Activated CD4-positive, CD25-positive, alpha-beta regulatory T cell (primary cell): Measurements from ENCODE around the gene TCP11L2.

Experiments used
- DNase-seq, 4 experiments: peaks; one replicate each; lab custom pipeline; 2025; lab: John Stamatoyannopoulos, UW

Gene TCP11L2

DNA sequence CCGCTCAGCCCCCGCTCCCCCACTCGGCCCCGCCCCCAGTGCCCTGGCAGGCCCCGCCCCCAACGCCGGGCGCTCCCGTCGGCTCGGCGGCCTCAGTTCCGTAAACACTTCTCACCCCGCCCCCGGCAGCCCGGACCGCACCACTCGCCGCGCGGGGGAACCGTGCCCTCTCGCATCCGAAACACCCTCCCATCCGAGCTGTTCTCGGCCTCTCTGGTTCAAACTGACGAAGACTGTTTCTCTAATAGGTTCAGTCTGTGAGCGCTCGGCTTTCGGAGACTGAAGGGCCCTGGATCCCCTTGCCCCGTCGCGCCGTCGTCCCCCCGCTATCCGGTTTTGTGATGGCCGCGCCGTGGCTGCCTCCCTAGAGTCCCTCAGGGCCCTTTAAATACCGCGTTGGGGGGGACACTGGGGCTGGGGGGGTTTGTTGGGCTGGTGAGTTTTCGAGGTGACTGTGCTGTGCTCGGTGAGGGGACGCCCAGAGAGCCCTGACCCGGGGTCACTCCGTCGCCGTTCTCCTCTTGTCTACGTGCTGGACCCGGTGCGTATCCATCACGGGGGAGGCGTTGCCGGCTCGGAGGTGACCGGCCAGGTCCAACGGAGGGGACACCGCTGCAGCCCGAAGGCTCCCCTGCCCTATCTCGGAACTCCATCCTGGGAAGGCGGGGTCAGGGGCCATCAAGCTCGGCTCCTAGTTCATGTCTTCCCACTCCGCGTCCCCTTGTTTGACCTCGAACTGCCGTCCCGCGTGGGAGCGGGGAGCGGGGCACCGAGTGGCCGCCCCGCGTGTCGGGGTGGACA lies at the start of gene TCP11L2:
Gene TCP11L2 (plus strand): TSS at position 333 of the 801 bp plus-strand sequence. CDS start 8,343 bp downstream, outside the sequence.
- DNase-seq = peak; percentile 80 to 89 (median 84)

GRCh38 chr12:106254724-106255123 lies 47.8 kb upstream of the TCP11L2 start:
- no peak for DNase-seq

GRCh38 chr12:106255493-106255892 lies 47.0 kb upstream of the TCP11L2 start:
- no peak for DNase-seq

DNA sequence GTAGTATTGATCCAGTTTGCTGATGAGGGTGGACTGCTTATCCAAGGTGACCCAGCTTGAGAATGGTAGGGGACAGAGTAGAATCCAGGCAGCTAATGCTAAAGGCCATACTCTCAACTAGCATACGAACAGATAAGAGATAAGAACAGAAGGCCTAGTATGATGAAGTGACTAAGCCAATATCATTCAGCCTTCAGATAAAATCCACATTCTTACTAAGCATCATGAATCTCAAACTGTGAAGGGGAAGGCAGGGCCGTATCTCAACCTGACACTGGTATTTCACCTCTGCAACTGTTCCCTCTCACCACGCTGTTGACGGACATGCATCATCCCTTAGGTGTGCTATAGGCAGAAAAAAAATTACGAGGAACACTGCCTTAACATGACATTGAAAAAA lies 46.6 kb upstream of the TCP11L2 start:
- DNase-seq = no peak

DNA sequence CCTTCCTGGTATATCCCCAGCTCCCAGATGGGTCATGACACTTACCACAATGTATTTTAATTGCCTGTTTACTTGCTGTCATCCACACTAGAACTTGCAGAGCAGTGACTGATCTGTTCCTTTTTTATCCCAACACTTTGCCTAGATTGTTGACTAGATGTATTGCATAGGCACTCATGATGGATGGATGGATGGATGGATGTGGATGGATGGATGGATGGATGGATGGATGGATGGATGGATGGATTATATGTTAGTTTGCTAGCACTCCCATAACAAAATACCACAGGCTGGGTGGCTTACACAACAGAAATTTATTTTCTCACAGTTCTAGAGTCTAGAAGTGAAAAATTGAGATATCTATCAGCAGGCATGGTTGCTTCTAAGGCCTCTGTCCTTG lies 46.0 kb upstream of the TCP11L2 start:
- no peak for DNase-seq

DNA sequence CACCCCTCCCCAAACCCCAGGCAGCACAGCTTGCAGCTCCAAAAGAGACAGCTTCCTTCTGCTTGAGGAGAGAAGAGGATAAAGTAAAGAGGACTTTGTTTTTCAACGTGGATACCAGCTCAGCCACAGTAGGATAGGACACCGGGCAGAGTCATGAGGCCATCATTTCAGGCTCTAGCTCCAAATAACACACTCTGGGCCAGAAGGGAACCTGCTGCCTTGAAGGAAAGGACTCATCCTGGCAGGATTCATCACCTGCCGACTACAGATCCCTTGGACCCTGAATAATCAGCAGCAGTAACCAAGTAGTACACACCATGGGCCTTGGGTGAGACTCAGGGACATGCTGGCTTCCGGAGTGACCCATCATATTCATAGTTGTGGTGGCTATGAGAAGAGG lies 44.3 kb upstream of the TCP11L2 start:
- DNase-seq = no peak

DNA sequence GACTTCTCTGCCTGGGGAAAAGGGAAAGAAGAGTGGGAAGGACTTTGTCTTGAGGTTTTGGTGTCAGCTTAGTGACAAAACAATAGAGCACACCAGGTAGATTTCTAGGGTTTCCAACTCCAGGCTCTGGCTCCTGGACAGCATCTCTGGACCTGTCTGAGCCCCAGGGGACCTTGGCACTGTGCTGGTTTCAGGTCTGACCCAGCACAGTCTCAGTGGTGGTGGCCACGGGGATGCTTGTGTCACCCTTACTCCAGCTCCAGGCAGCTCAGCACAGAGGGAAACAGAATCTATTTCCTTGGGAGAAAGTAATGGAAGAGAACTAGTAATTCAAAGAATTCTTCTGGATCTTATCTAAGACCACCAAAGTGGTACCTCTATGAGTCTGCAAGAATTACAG lies 43.6 kb upstream of the TCP11L2 start:
- no peak for DNase-seq

- DNase-seq = no peak
These were observed 37.4 kb upstream of the TCP11L2 start for GRCh38 chr12:106265116-106265515.

DNA sequence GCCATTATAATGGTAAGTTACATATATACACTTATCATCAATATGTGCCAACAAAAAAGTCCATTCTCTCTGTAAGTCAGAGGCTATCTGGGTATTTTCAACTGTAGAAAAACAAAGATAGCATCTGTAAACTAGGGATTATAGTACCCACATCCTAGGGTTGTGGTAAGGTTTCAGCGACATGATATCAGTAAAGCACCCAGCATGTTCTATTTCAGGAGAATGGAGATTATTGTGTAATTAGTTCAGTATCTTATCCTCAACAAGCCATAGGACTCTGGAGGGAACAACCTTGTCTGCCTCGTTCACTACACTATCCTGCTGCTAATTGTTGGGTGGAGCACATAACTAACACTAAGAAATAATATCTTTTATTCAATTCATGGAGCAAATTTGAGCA lies 35.0 kb upstream of the TCP11L2 start:
- no peak for DNase-seq

DNA sequence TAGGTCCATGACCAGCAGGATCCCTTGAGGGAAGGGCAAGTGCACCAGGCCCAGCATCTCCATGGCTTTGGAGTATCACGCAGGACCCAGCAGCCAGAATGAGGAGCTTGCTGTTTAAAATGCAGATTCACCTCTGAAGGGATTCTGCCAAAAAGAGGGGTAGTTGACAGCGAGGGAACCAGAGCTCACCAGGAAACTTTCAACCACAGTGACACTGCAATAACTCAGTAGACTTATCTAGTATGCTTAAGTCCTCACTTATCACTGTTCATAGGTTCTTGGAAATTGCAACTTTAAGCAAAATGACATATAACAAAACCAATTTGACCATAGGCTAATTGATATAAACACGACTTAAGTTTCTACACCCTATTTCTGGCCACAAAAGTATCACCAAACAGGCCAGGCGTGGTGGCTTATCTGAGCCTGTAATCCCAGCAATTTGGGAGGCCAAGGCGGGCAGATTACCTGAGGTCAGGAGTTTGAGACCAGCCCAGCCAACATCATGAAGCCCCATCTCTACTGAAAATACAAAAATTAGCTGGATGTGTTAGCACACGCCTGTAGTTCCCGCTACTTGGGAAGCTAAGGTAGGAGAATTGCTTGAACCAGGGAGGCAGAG lies 33.3 kb upstream of the TCP11L2 start:
- DNase-seq = no peak

GRCh38 chr12:106271575-106272505 lies 30.7 kb upstream of the TCP11L2 start:
- no peak for DNase-seq

DNA sequence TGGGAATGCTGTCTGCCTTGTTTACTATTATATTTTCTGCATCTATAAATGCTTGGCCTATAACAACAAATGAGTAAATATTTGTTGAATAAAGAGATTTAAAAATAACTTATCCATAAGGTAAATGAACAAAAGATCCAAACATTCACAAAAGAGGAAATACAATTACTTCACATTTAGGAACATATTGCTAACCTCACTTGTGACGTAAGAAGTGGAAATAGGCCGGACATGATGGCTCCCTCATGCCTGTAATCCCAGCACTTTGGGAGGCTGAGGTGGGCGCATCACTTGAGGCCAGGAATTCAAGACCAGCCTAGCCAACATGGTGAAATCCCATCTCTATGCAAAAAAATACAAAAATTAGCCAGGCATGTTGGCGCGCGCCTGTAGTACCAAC lies 29.0 kb upstream of the TCP11L2 start:
- DNase-seq = no peak

GRCh38 chr12:106274012-106274411 lies 28.5 kb upstream of the TCP11L2 start:
- DNase-seq = no peak

DNA sequence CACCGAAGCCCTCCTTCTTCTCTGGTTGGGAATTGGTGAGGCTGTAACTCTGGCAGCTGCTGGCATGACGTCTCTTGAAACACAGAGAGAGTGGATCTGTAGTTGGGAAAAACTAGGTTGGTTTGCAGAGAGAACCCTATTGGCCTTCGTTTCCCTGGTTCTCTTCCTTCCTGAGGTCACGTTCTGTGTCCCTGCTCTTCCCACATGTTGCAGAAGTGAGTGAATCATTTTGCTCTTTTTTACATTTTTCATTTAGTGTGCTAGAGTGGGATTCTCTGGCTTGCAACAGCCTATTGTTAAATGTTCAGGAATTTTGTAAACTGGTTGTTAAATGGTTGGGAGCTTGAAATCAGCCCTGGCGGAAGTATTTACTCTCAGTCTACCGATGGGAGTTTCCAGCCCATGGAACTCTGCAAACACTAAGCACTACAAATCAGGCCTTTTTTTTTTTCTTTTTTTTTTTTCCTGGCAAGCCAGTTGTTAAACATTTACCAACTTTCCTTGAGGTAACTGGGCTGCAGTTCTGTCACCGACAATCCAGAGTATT lies 27.9 kb upstream of the TCP11L2 start:
- no peak for DNase-seq

- no peak for DNase-seq
These were observed 27.1 kb upstream of the TCP11L2 start for GRCh38 chr12:106275458-106275857.

DNA sequence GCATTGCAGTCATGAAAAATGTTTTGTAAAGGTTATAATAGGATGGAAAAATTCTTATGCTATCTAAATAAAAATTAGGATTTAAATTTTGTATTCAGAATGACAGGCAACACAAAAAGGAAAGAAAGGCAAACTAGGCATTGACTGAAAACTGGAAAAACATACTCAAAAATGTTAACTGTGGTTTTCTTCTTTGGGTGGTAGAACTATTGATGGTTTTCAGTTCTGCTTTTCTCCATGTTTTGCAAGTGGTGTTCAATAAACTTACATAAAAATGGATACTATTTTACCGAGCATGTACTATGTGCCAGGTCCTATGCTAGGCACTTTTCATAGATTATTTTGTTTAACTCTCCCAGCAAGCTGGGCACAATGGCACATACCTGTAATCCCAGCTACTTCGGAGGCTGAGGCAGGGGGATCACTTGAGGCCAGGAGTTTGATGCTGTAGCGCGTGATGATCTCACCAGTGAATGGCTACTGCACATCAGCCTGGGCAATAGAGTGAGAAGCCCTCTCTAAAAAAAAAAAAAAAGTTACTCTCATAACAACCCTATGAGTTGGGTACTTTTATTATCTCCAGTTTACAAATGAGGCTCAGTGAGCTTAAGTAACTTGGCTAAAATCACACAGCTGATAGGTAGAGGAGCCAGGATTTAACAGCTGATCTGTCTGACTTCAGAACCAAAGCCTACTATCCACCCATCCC lies 26.3 kb upstream of the TCP11L2 start:
- DNase-seq = no peak

DNA sequence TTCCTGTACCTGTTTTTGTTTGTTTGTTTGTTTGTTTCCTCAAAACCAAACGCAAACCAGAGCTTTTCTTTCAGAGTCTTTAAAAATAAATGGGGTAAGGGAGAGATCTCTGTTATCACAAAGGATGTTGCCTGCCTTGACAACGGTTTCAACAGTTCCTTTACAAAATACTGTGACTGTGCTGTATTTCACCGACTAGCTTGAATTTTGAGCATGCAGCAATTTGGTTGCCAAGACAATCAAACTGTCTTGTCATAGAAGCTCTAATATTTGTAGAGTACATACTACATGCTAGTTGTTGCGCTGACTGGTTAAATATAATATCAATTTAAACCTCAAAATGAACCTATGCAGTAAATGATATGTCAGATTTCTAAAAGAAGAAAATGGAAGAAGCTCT lies 22.4 kb upstream of the TCP11L2 start:
- no peak for DNase-seq

GRCh38 chr12:106281056-106281782 lies 21.3 kb upstream of the TCP11L2 start:
- DNase-seq = no peak

- no peak for DNase-seq
These were observed 20.7 kb upstream of the TCP11L2 start for GRCh38 chr12:106281804-106282203.

- peak in 2 of 4 experiments; percentile 6 to 8 for DNase-seq
These were observed 20.0 kb upstream of the TCP11L2 start for GRCh38 chr12:106282457-106283097.
